Right renal cortex interstitium (tissue), 3 donors: ENCODE results near the gene PTPRQ. TPM values are rescaled to one million over a fixed set of nuclear protein-coding genes. Genes with fewer than 3 reads are reported as not detected.

ENCODE experiments used
- DNase-seq, 3 donors: peaks; one replicate each; pipeline ENCODE4 v3.0.0-alpha.2; 2013; ENCODE audit warnings: low read depth in 3 of 3, low spot score in 2 of 3
- polyA plus RNA-seq, 3 donors: library from polyadenylated mRNA; unstranded; fragments of 120-200 nt; gene quantifications; one replicate each; pipeline ENCODE4 v1.2.1, GENCODE V29; 2013; ENCODE audit not compliant: insufficient read length in 3 of 3

PTPRQ gene
- polyA plus RNA-seq, 3 donors: 18.7 to 25.3 (median 21.9) TPM

- DNase-seq: no peak
Measured at GRCh38 chr12:80697270-80697887, 253.3 kb downstream of the PTPRQ start.

GRCh38 chr12:80698256-80698655 is 254.2 kb downstream of the PTPRQ start:
- no peak for DNase-seq

DNA sequence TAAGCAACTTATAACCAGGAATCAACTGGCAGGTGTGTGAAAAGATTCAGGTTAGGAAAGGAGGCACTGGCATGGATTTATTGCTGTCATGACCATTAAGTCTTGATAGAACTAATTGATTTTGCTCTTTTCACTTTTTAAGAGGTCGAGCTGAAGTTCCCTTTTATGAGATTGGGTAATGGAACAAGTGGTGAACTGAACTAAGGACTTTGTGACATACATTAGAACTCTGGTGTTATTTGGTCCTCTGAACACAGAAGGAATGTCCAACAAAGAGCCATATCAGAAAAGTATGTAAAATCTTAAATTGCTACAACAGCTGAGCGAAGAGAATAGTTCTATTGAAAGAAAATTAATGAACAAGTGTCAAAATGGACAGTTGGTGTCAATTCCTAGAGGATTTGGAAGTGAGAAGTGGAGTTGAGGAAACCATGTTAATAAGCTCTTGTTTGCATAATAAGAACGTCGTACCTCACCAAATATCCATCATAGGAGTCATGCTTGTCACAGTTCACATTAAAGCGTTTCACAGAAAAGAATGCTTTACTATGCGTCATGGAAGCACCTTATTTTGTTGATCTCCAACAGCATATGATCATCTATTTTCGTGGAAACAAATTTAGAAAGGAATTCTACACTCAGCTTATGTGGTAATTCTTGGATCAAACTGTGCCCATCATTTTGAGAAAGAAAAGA is 255.0 kb downstream of the PTPRQ start:
- no peak for DNase-seq

- no peak for DNase-seq
Measured at GRCh38 chr12:80700327-80700726, 256.3 kb downstream of the PTPRQ start.

GRCh38 chr12:80701388-80701787 is 257.4 kb downstream of the PTPRQ start:
- DNase-seq: no peak

- DNase-seq: no peak
Measured at GRCh38 chr12:80702889-80703805, 259.1 kb downstream of the PTPRQ start.

GRCh38 chr12:80704420-80704819 is 260.4 kb downstream of the PTPRQ start:
- DNase-seq: no peak

GRCh38 chr12:80707126-80707829 is 263.2 kb downstream of the PTPRQ start, which contains the start of gene MYF6:
MYF6 (plus strand) TSS chr12:80707634; CDS start chr12:80707720, 86 bp downstream.
- DNase-seq: no peak

DNA sequence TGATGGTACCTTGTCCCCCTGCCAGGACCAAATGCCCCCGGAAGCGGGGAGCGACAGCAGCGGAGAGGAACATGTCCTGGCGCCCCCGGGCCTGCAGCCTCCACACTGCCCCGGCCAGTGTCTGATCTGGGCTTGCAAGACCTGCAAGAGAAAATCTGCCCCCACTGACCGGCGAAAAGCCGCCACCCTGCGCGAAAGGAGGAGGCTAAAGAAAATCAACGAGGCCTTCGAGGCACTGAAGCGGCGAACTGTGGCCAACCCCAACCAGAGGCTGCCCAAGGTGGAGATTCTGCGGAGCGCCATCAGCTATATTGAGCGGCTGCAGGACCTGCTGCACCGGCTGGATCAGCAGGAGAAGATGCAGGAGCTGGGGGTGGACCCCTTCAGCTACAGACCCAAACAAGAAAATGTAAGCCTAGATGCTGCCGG is 263.8 kb downstream of the PTPRQ start:
- no peak for DNase-seq

- DNase-seq: no peak
Measured at GRCh38 chr12:80708259-80708974, 264.4 kb downstream of the PTPRQ start.

GRCh38 chr12:80708975-80709328 is 264.9 kb downstream of the PTPRQ start:
- DNase-seq: no peak

DNA sequence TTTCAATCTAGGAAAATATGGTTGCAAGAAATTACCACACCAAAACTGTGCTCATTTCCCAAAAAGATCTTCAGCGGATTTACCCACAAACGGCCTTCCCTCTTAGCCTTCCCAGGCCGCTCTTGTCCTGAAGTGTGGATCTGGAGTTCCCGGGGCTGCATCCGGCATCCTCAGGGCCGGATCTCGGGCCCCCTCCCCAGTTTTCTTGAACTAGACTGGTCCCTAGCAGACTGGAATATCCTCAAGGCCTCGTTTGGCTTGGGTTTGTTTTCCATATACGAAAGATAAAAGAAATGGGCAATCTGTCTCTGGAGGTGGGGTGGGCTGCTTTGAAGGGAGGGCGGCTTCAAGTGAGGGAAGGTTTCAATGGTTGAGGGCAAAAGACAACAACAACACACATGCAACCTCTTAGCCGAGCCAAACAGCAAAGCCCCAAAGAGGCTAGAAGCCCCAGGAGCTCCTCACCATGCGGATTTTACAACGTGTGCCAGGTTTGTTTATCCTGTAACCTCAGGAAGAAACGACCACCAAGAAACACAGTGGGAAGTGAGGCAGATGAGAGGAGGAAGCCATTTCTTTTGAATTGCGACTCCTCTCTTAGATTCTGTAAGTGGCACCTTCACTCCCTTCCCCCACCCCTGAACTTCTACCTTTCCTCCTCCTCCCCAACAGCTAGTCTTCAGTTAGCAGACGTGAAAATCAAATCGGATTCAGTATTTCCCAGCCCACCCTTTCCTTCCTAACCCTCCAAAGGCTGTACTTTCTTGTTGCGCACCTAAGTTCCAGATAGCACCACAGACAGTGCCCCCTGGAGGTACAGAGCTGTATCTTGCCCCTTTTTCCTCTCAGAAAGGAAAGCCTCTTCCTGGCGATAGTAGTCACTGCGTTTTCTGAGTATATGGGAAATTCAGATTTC is 266.0 kb downstream of the PTPRQ start:
- no peak for DNase-seq

GRCh38 chr12:80710727-80711449 is 266.9 kb downstream of the PTPRQ start:
- DNase-seq: no peak

DNA sequence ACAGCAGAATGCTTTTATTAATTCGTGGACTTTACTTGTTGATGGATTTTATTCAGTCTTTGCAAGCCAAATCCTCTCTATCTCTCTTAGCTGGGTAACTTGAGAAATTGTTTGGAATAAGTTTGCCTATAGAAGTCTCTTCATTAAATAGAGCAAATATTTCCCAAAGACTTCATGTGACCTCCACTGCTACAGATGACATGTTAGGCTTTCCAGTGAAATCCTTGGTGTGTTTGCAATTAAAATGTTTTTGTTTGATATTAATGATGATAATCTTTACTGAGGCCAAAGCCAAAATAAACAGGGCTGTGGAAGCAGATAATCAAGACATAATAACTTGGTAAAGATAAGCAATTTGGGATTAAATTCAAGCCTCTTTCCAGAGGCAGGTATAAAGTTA is 267.8 kb downstream of the PTPRQ start:
- DNase-seq: no peak

GRCh38 chr12:80712866-80713265 is 268.8 kb downstream of the PTPRQ start:
- no peak for DNase-seq

DNA sequence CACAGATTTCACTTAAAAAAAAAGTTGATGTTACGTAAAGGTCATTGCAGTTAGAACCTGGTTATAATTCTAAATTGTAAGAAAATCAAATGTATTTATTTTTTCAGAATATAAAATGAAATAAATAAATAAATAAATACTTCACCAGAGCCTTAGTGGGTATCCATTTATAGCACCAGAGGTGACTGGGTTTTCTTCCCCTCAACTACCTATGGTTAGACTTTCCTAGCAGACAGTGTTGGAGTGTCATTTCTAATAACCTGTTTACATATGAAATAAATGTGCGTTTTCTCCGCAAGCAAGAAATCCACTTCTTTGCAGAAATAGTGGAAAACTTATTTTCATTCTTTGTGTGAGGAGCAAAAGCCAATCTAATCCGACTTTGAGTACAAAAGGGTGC is 269.4 kb downstream of the PTPRQ start:
- DNase-seq: no peak

GRCh38 chr12:80714055-80714454 is 270.0 kb downstream of the PTPRQ start:
- no peak for DNase-seq

- no peak for DNase-seq
Measured at GRCh38 chr12:80714846-80715245, 270.8 kb downstream of the PTPRQ start.
